ENCODE data around the gene MAPK6.

The MAPK6 gene

DNA sequence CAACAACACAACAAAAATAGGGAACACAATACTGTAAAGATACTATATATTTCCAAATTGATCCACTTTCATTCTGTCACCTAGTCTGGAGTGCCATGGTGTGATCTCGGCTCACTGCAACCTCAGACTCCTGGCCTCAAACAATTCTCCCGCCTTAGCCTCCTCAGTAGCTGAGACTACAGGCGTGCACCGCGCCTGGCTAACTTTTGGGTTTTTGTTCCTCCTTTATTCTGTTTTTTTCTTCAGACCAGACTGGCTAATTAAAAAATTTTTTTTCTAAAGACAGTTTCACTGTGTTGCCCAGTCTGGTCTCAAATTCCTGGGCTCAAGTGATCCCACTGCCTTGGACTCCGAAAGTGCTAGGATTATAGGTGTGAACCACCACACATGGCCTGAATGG lies 88.2 kb downstream of the MAPK6 start:
- no peak for DNase-seq

GRCh38 chr15:52109559-52110451 lies 90.8 kb downstream of the MAPK6 start:
- peak; percentile 45 for DNase-seq

GRCh38 chr15:52111517-52112202 lies 92.6 kb downstream of the MAPK6 start:
- no peak for DNase-seq

DNA sequence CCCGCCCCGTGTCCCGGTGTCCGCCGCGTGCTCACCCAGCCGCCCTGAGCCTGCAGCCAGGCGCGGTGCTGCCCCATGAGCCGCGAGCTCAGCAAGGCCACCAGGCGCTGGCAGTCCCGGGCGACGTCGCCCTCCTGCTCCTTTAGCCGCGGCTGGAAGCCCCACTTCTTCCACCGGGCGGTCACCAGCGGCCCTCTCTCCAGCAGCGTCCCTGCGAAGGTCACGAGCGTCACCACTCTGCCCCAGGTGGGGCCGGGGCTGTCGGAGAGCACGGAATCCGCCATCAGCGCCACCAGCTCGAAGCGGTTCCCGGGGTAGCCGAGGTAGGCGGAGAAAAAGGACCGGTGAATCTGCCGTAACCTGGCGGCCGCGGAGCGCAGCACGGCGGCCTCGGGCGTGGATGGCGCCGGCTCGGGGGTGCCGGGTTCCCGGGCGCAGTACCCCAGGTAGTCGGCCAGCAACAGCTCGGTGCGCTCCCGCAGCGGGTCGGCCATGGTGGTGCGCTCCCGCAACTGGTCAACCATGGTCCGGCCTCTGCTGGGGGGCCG lies 93.3 kb downstream of the MAPK6 start:
- peak; percentile 39 for DNase-seq

DNA sequence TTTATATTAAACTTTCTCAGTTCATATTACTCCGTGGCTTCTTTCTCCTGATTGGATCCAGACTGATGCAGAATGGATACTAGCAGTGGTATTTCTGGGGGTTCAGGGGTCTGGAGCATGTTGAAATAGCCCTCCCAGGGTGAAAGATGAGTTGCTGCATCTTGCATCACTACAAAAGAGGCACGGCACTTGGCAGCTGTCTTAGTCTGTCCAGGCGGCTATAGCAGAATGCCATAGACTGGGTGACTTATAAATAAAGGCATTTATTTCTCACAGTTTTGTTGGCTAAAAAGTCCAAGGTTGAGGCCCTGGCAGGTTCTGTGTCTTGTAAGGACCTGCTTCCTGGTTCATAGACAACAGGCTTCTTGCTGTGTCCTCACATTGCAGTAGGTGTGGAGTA lies 94.2 kb downstream of the MAPK6 start:
- DNase-seq, result no peak

DNA sequence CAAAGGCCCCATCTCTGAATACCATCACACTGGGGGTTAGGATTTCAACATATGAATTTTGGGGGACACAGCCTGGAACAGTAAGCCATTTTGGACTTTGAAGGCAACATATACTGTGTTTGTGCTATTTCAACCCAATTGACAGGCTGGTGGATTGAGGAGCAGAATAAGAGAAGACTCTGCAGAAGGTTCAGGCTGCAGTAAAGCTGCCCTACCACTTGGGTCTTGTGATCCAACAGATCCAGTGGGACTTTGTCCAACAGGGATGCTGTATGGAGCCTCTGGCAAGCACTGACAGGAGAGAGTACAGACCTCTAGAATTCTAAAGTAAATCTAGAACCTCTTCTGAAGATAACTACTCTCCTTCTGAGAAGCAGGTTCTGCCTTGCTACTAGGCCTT lies 94.7 kb downstream of the MAPK6 start:
- no peak for DNase-seq

- no peak for DNase-seq
These were observed 95.4 kb downstream of the MAPK6 start for GRCh38 chr15:52114261-52115055.

- no peak for DNase-seq
These were observed 96.8 kb downstream of the MAPK6 start for GRCh38 chr15:52115598-52116427.

Measured in activated CD4-positive, alpha-beta T cell treated with anti-CD3 and anti-CD28 coated beads, Interleukin-10, Interleukin-2, amounts not matched to agents 100 ng/mL and 50 ng/mL, durations not matched to agents 16 hours and 8 hours (primary cell).